ENCODE data around the gene NOG.

Gene NOG

DNA sequence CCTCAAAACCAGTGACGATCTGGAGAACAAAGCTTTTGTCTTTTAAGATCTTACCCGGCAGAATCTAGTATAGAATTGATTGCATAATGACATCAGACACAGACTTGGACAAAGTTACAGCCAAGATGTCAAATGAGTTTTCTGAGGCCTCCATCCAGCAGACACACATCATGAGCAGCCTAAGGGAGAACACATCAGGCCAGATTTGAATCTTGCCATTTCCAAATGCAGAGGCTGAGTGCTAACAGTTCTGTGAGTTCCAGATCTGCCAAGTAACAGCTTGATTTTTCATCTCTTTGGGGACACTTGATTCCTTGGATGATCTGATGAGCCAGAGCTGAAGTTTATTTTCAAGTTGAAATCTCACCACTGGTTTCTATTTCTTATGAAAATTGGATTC is 21.0 kb downstream of the NOG start:
- Histone ChIP-seq H3K9ac (ENCODE audit: low read depth, low read length) (no peak overlapping the region), H3K9me3 (ENCODE audit: control insufficient read depth, insufficient read depth, low read length) (no peaks in the 10 kb centered on the region), H3K36me3 (ENCODE audit: control insufficient read depth, insufficient read depth, low read length) (no peaks in the 10 kb centered on the region), H3K27me3 (ENCODE audit: control insufficient read depth, insufficient read depth, low read length) (no peaks in the 10 kb centered on the region), H3K4me3 (ENCODE audit: low read depth, low read length) (no peak overlapping the region), H3K4me1 (ENCODE audit: control insufficient read depth, insufficient read depth, low read length) (no peaks in the 10 kb centered on the region)

DNA sequence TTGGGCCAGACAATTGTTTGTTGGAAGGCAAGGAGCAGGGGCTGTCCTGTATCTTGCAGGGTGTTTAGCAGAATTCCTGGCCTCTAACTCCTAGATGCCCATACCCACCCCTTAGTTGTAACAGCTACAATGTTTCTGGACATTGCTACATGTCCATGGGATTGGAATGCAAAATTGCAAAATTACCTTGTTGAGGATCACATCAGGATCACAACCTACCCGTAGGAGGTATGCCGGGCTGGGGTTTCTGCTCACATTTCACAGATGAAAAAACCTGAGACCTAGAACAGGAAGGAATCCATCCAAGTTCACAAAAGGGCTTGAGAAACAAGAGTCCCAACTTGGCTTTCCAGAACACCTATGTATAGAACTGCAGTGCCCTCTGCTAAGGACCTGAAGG is 22.7 kb downstream of the NOG start:
- Histone ChIP-seq H3K4me3 (ENCODE audit: low read depth, low read length) (no peak overlapping the region), H3K9me3 (ENCODE audit: control insufficient read depth, insufficient read depth, low read length) (no peaks in the 10 kb centered on the region), H3K27me3 (ENCODE audit: control insufficient read depth, insufficient read depth, low read length) (no peaks in the 10 kb centered on the region), H3K9ac (ENCODE audit: low read depth, low read length) (no peak overlapping the region), H3K36me3 (ENCODE audit: control insufficient read depth, insufficient read depth, low read length) (no peaks in the 10 kb centered on the region), H3K4me1 (ENCODE audit: control insufficient read depth, insufficient read depth, low read length) (no peaks in the 10 kb centered on the region)

GRCh38 chr17:56623383-56623782 is 29.9 kb downstream of the NOG start:
- H3K4me3 ChIP-seq (ENCODE audit: low read depth, low read length) = no peak overlapping the region
- H3K9ac ChIP-seq (ENCODE audit: low read depth, low read length) = no peak overlapping the region
- no peaks in the 10 kb centered on the region for H3K27me3 ChIP-seq (ENCODE audit: control insufficient read depth, insufficient read depth, low read length)
- no peaks in the 10 kb centered on the region for H3K36me3 ChIP-seq (ENCODE audit: control insufficient read depth, insufficient read depth, low read length)
- H3K4me1 ChIP-seq (ENCODE audit: control insufficient read depth, insufficient read depth, low read length) = peaks cover 7% of the 10 kb centered on the region
- no peaks in the 10 kb centered on the region for H3K9me3 ChIP-seq (ENCODE audit: control insufficient read depth, insufficient read depth, low read length)

DNA sequence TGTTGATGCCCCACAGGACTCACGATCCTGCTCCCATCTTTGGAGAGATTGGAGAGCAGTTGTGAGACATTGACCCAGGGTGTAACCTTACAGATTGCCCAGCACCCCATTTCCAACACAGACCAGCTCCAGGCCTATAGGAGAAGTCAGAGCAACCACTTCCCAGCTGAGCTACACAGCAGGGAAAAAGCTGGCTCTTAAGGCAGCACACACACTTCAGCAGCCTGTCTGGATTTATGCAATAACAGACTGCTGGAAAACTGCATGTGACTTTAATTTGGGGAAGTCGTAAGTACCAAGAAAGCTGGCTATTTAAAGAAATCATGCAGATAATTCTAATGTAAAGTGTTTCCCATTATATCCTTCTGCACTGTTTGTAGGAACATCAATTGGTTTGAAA is 30.8 kb downstream of the NOG start:
- H3K27me3 ChIP-seq (ENCODE audit: control insufficient read depth, insufficient read depth, low read length) = peaks cover 4% of the 10 kb centered on the region
- no peak overlapping the region for H3K9ac ChIP-seq (ENCODE audit: low read depth, low read length)
- no peaks in the 10 kb centered on the region for H3K9me3 ChIP-seq (ENCODE audit: control insufficient read depth, insufficient read depth, low read length)
- no peaks in the 10 kb centered on the region for H3K36me3 ChIP-seq (ENCODE audit: control insufficient read depth, insufficient read depth, low read length)
- peaks cover 7% of the 10 kb centered on the region for H3K4me1 ChIP-seq (ENCODE audit: control insufficient read depth, insufficient read depth, low read length)
- no peak overlapping the region for H3K4me3 ChIP-seq (ENCODE audit: low read depth, low read length)

DNA sequence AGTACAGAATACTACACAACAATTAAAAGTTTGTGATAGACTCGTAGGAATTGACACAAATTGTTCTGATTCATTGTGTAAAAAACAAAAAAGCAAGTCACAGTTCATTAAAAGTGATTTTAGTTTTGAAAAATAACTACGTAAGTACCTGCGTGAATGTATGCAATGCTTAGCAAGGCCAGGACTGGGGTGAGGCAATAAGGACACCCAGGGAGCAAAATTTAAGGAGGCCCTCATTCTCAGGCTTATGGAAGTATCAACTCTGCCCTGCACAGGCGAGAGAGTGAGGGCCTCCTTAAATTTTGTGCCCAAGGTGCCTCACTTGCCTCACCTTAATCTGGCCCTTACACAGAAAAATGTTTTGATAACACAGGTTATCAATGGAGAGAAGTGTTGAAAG is 31.4 kb downstream of the NOG start:
- Histone ChIP-seq H3K4me3 (ENCODE audit: low read depth, low read length) (no peak overlapping the region), H3K9ac (ENCODE audit: low read depth, low read length) (no peak overlapping the region), H3K4me1 (ENCODE audit: control insufficient read depth, insufficient read depth, low read length) (peaks cover 7% of the 10 kb centered on the region), H3K9me3 (ENCODE audit: control insufficient read depth, insufficient read depth, low read length) (no peaks in the 10 kb centered on the region), H3K36me3 (ENCODE audit: control insufficient read depth, insufficient read depth, low read length) (no peaks in the 10 kb centered on the region), H3K27me3 (ENCODE audit: control insufficient read depth, insufficient read depth, low read length) (peaks cover 5% of the 10 kb centered on the region)

DNA sequence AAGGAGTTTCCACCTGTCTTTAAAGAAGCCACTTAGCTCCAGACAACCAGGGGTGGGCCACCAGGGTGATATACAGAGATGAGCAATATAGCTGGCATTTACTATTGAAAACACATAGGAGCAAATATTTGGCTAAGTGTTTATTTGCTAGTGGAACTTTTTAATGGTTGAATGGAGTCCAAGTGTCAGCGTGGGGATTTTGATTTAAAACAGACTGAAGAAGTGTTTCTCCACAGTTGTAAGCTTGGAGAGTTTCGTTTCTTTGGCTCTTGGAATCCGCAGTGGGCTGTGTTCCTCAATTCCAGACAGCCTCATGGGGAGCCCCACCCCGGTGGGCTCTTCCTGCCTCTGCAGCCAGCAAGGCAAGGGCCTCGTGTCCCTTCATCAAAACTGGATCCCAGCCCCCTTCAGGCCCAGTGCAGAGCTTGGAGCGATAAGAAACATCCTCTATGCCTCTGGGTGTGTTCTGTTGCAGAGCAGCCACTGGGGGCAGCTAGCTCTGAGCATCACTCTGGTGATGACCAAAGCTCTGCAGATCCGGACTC is 36.1 kb downstream of the NOG start:
- no peak overlapping the region for H3K9ac ChIP-seq (ENCODE audit: low read depth, low read length)

DNA sequence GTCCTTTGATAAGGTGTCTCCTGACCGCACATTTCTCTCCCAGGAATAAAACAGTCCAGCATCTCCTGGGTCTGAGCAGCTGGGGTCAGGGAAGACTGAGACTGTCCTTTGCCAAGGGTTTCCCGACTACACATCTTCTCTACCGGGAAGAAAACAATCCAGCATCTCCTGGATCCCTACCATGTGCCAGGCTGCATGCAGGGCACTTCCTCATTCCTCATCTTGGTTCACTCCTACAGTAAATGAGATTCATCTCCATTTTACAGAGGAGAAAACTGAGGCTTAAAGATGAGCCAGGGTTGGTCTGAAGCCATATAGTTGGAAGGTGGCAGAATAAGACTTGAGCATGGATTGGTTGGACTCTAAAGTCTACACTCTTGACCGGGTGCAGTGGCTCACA is 36.7 kb downstream of the NOG start:
- H3K4me3 ChIP-seq (ENCODE audit: low read depth, low read length) = no peak overlapping the region
- no peaks in the 10 kb centered on the region for H3K4me1 ChIP-seq (ENCODE audit: control insufficient read depth, insufficient read depth, low read length)
- H3K9me3 ChIP-seq (ENCODE audit: control insufficient read depth, insufficient read depth, low read length) = no peaks in the 10 kb centered on the region
- H3K27me3 ChIP-seq (ENCODE audit: control insufficient read depth, insufficient read depth, low read length) = peaks cover 5% of the 10 kb centered on the region
- no peak overlapping the region for H3K9ac ChIP-seq (ENCODE audit: low read depth, low read length)
- no peaks in the 10 kb centered on the region for H3K36me3 ChIP-seq (ENCODE audit: control insufficient read depth, insufficient read depth, low read length)

More for the DNA sequence above, 36.1 kb downstream of the NOG start:
- Histone ChIP-seq H3K9me3 (ENCODE audit: control insufficient read depth, insufficient read depth, low read length) (no peaks in the 10 kb centered on the region), H3K4me1 (ENCODE audit: control insufficient read depth, insufficient read depth, low read length) (peaks cover 2% of the 10 kb centered on the region), H3K27me3 (ENCODE audit: control insufficient read depth, insufficient read depth, low read length) (peaks cover 5% of the 10 kb centered on the region), H3K36me3 (ENCODE audit: control insufficient read depth, insufficient read depth, low read length) (no peaks in the 10 kb centered on the region), H3K4me3 (ENCODE audit: low read depth, low read length) (no peak overlapping the region)

DNA sequence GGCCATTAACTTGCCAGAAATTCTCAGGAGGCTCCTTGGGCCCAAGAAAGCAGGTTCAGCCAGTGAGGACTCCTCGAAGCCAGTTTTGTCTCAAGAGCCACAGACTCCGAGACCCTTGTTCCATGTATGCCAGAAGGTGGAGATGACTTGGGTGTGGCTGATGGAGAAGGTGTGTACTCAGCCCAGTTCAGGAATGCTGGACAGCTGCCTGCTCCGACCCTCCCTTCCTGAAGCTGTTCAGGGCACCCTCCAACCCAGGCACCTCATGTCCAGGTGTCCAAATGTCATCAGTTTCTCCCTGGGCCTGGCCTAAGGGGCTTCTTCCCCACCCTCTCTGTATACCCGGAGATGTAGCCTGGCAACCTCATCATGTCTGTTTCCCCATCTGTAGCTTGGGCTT is 40.2 kb downstream of the NOG start:
- H3K4me3 ChIP-seq (ENCODE audit: low read depth, low read length) = no peak overlapping the region
- no peak overlapping the region for H3K9ac ChIP-seq (ENCODE audit: low read depth, low read length)
- H3K27me3 ChIP-seq (ENCODE audit: control insufficient read depth, insufficient read depth, low read length) = peaks cover 5% of the 10 kb centered on the region
- H3K4me1 ChIP-seq (ENCODE audit: control insufficient read depth, insufficient read depth, low read length) = no peaks in the 10 kb centered on the region
- no peaks in the 10 kb centered on the region for H3K36me3 ChIP-seq (ENCODE audit: control insufficient read depth, insufficient read depth, low read length)
- H3K9me3 ChIP-seq (ENCODE audit: control insufficient read depth, insufficient read depth, low read length) = no peaks in the 10 kb centered on the region

DNA sequence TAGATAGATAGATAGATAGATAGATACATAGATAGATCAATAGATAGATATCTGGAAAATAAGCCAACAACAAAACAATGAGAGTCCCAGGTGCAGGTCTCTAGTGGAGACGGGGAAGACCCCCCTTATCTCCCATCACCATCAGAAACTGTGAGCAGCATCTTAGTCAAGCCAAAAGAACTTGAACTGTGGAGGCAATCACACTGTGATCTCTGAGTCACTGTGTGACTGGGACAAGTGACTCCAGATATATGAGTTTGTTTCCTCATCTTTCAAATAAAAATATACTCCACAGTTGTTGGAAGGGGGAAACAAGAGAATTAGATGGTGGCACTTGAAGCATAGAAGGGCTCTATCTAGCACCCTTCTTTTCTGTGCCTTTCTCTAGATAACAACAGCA is 42.1 kb downstream of the NOG start:
- no peaks in the 10 kb centered on the region for H3K4me1 ChIP-seq (ENCODE audit: control insufficient read depth, insufficient read depth, low read length)
- no peaks in the 10 kb centered on the region for H3K27me3 ChIP-seq (ENCODE audit: control insufficient read depth, insufficient read depth, low read length)
- no peak overlapping the region for H3K9ac ChIP-seq (ENCODE audit: low read depth, low read length)
- H3K9me3 ChIP-seq (ENCODE audit: control insufficient read depth, insufficient read depth, low read length) = no peaks in the 10 kb centered on the region
- H3K4me3 ChIP-seq (ENCODE audit: low read depth, low read length) = no peak overlapping the region
- H3K36me3 ChIP-seq (ENCODE audit: control insufficient read depth, insufficient read depth, low read length) = no peaks in the 10 kb centered on the region

DNA sequence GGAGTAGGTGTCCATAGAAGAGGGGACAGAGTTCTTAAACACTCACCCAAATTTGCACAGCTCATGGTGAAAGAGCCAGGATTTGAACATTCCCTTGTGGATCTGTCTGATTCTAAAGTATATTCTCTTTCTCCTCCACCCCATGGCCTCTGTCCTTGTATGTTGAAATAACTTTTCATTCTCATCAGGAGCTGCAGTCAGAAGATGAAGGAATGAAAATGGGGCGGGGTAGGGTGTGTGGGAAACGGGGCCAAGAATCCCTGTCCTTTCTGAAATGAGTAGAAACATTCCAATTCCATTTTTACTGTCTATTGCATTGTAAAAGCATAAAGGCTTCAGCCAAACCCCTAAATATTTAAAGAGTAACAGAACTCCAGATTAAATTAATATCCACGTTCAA is 42.8 kb downstream of the NOG start:
- H3K9ac ChIP-seq (ENCODE audit: low read depth, low read length) = no peak overlapping the region
- no peaks in the 10 kb centered on the region for H3K9me3 ChIP-seq (ENCODE audit: control insufficient read depth, insufficient read depth, low read length)
- H3K36me3 ChIP-seq (ENCODE audit: control insufficient read depth, insufficient read depth, low read length) = no peaks in the 10 kb centered on the region
- no peak overlapping the region for H3K4me3 ChIP-seq (ENCODE audit: low read depth, low read length)
- no peaks in the 10 kb centered on the region for H3K4me1 ChIP-seq (ENCODE audit: control insufficient read depth, insufficient read depth, low read length)
- no peaks in the 10 kb centered on the region for H3K27me3 ChIP-seq (ENCODE audit: control insufficient read depth, insufficient read depth, low read length)

DNA sequence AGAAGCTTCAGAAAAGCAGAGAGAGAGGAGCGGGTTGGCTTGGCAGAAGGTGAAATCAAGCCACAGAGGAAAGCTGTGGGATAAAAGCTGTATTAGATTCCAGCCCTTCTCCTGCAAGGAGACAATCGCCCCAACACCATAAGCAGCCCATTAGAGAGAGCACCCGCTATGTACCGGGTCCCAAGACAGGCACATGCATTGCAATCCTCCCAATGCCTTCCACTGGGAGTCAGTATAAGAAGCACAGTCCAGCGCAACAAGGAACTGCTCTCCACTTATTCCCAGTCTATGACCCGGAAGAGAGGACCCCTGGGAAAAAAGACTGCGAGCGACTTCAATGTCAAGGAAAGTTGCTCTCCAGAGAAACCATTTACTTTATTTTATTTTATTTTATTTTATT is 43.8 kb downstream of the NOG start:
- Histone ChIP-seq H3K36me3 (ENCODE audit: control insufficient read depth, insufficient read depth, low read length) (no peaks in the 10 kb centered on the region), H3K27me3 (ENCODE audit: control insufficient read depth, insufficient read depth, low read length) (no peaks in the 10 kb centered on the region)

DNA sequence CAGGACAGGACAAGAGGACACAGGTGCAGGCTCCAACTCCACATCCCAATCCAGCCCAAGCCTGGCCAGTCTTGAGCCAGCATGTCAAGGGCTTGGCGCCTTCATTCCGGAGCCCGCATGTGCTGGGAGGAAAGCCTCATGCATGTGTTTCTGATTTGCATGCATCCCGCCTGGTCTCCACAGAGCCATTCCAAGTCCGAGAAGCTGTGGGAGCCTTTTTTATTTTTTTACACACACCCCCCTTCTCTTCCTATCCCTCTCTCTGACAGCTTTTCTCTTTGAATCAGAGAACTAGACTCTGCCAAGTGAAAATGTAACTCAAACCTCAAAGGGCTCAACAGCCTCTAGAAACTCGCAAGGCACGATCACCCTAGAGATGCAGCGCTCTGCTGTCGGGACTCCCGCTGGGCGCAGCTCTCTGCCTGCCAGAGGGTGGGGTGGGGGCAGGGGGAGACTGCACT is 45.1 kb downstream of the NOG start:
- Histone ChIP-seq H3K4me3 (ENCODE audit: low read depth, low read length) (no peak overlapping the region), H3K27me3 (ENCODE audit: control insufficient read depth, insufficient read depth, low read length) (no peaks in the 10 kb centered on the region), H3K9ac (ENCODE audit: low read depth, low read length) (no peak overlapping the region)

More for the DNA sequence above, 43.8 kb downstream of the NOG start:
- Histone ChIP-seq H3K4me1 (ENCODE audit: control insufficient read depth, insufficient read depth, low read length) (no peaks in the 10 kb centered on the region), H3K9ac (ENCODE audit: low read depth, low read length) (no peak overlapping the region), H3K4me3 (ENCODE audit: low read depth, low read length) (no peak overlapping the region), H3K9me3 (ENCODE audit: control insufficient read depth, insufficient read depth, low read length) (no peaks in the 10 kb centered on the region)

More for the DNA sequence above, 45.1 kb downstream of the NOG start:
- no peaks in the 10 kb centered on the region for H3K9me3 ChIP-seq (ENCODE audit: control insufficient read depth, insufficient read depth, low read length)
- H3K4me1 ChIP-seq (ENCODE audit: control insufficient read depth, insufficient read depth, low read length) = no peaks in the 10 kb centered on the region
- no peaks in the 10 kb centered on the region for H3K36me3 ChIP-seq (ENCODE audit: control insufficient read depth, insufficient read depth, low read length)

Data from iPS-15b (cell line).